GM23338 (cell line): ENCODE results near the gene UBL4A. TPM values are rescaled to one million over a fixed set of nuclear protein-coding genes. Genes with fewer than 3 reads are reported as not detected.

Experiments used
- ATAC-seq: fragments of 200-7000 bp; cut with Tn5 transposase; 3 replicates; pipeline ENCODE4 v1.9.1; 2020
- DNase-seq: peaks from one replicate; pipeline ENCODE4 v3.0.0-alpha.2; 2015; ENCODE audit warnings: low spot score
- H2AFZ ChIP-seq: fragments of 200-600 bp; sonication (generic); 2 replicates; pipeline ENCODE4 v1.8.0; 2016; ENCODE audit warnings: antibody characterized with exemption, mild to moderate bottlenecking, moderate library complexity
- H3F3A ChIP-seq: fragments of 200-600 bp; sonication (generic); replicated peaks from 2 replicates; pipeline ENCODE4 v1.8.0; 2017; ENCODE audit warnings: antibody characterized with exemption, mixed run types, low read depth
- H3K27ac ChIP-seq: fragments of 200-600 bp; sonication (generic); 2 replicates; pipeline ENCODE4 v1.6.1; 2016; ENCODE audit warnings: low read depth
- H3K27me3 ChIP-seq: fragments of 200-600 bp; sonication (generic); 2 replicates; pipeline ENCODE4 v1.8.0; 2016; ENCODE audit warnings: mild to moderate bottlenecking, mixed run types, moderate library complexity; ENCODE audit not compliant: insufficient read depth
- H3K36me3 ChIP-seq: fragments of 200-600 bp; sonication (generic); 2 replicates; pipeline ENCODE4 v1.8.0; 2016; ENCODE audit warnings: mild to moderate bottlenecking; ENCODE audit not compliant: insufficient read depth
- H3K4me1 ChIP-seq: fragments of 200-600 bp; sonication (generic); 2 replicates; pipeline ENCODE4 v1.8.0; 2016; ENCODE audit warnings: mild to moderate bottlenecking, moderate library complexity; ENCODE audit not compliant: insufficient read depth
- H3K4me2 ChIP-seq: fragments of 200-600 bp; sonication (generic); 2 replicates; pipeline ENCODE4 v1.7.1; 2017; ENCODE audit warnings: mixed run types
- H3K4me3 ChIP-seq: fragments of 200-600 bp; sonication (generic); 2 replicates; pipeline ENCODE4 v1.6.1; 2016; ENCODE audit warnings: mixed run types
- H3K79me2 ChIP-seq: fragments of 200-600 bp; sonication (generic); replicated peaks from 2 replicates; pipeline ENCODE4 v1.8.0; 2017; ENCODE audit warnings: mild to moderate bottlenecking; ENCODE audit not compliant: insufficient read depth
- H3K9me2 ChIP-seq: fragments of 200-600 bp; sonication (generic); 2 replicates; pipeline ENCODE4 v1.8.0; 2017; ENCODE audit not compliant: insufficient read depth
- H4K20me1 ChIP-seq: fragments of 200-600 bp; sonication (generic); replicated peaks from 2 replicates; pipeline ENCODE4 v1.8.0; 2017; ENCODE audit warnings: mild to moderate bottlenecking; ENCODE audit not compliant: insufficient read depth
- H3K27ac Mint-ChIP-seq: 2 replicates; pipeline ENCODE4 v1.8.0; 2020; ENCODE audit warnings: inconsistent platforms, mild to moderate bottlenecking, moderate library complexity, mixed read lengths
- H3K27me3 Mint-ChIP-seq: 3 replicates; pipeline ENCODE4 v1.8.0; 2022; ENCODE audit warnings: low read depth, mild to moderate bottlenecking, moderate library complexity, mixed read lengths, inconsistent platforms; ENCODE audit not compliant: insufficient read depth, poor library complexity
- H3K36me3 Mint-ChIP-seq: 3 replicates; pipeline ENCODE4 v1.8.0; 2021; ENCODE audit warnings: low read depth, mild to moderate bottlenecking, inconsistent platforms, moderate library complexity, mixed read lengths
- H3K4me1 Mint-ChIP-seq: 3 replicates; pipeline ENCODE4 v1.8.0; 2020; ENCODE audit warnings: mild to moderate bottlenecking, inconsistent platforms, mixed read lengths
- H3K4me3 Mint-ChIP-seq: 3 replicates; pipeline ENCODE4 v1.8.0; 2021; ENCODE audit warnings: moderate library complexity, mild to moderate bottlenecking, inconsistent platforms, mixed read lengths
- H3K9me3 Mint-ChIP-seq: 3 replicates; pipeline ENCODE4 v1.8.0; 2020; ENCODE audit warnings: moderate library complexity, mild to moderate bottlenecking, inconsistent platforms, mixed read lengths
- CREB1 ChIP-seq: fragments of 250-450 bp; sonication (Bioruptor Pico); IDR thresholded peaks from 2 replicates; pipeline ENCODE4 v1.5.0; 2020; ENCODE audit warnings: low read depth, mild to moderate bottlenecking, moderate library complexity
- CTCF ChIP-seq, 2 experiments: fragments of 200-600 bp in 1 of 2; sonication (generic) in 1 of 2; conservative IDR thresholded peaks; 2 replicates each; pipeline versions ENCODE4 v1.5.1 to v1.6.1; 2016 to 2017; ENCODE audit warnings: antibody characterized with exemption in 2 of 2, low read depth in 2 of 2, mild to moderate bottlenecking in 2 of 2, moderate library complexity in 1 of 2
- ETS1 ChIP-seq: IDR thresholded peaks from 2 replicates; pipeline ENCODE4 v1.6.1; 2016; ENCODE audit warnings: antibody characterized with exemption
- EZH2 ChIP-seq: fragments of 200-600 bp; sonication (generic); IDR thresholded peaks from one replicate; pipeline ENCODE4 v1.8.0; 2017; ENCODE audit warnings: antibody characterized with exemption, mild to moderate bottlenecking, low read depth; ENCODE audit not compliant: unreplicated experiment
- EZH2phosphoT487 ChIP-seq: fragments of 200-600 bp; sonication (generic); IDR thresholded peaks from one replicate; pipeline ENCODE4 v1.8.1; 2018; ENCODE audit warnings: antibody characterized with exemption; ENCODE audit not compliant: unreplicated experiment
- JUNB ChIP-seq: IDR thresholded peaks from one replicate; pipeline ENCODE4 v1.6.1; 2016; ENCODE audit warnings: antibody characterized with exemption; ENCODE audit not compliant: unreplicated experiment
- NANOG ChIP-seq: IDR thresholded peaks from 2 replicates; pipeline ENCODE4 v1.6.1; 2016; ENCODE audit warnings: antibody characterized with exemption, borderline replicate concordance
- POLR2AphosphoS5 ChIP-seq: IDR thresholded peaks from 2 replicates; pipeline ENCODE4 v1.6.1; 2016; ENCODE audit warnings: antibody characterized with exemption, low read depth
- REST ChIP-seq: IDR thresholded peaks from one replicate; pipeline ENCODE4 v1.6.1; 2018; ENCODE audit warnings: antibody characterized with exemption; ENCODE audit not compliant: unreplicated experiment
- STAT1 ChIP-seq: IDR thresholded peaks from one replicate; pipeline ENCODE4 v1.6.1; 2016; ENCODE audit warnings: antibody characterized with exemption; ENCODE audit not compliant: unreplicated experiment
- ZNF114 ChIP-seq: fragments of 250-450 bp; sonication (Bioruptor Pico); IDR thresholded peaks from 2 replicates; pipeline ENCODE4 v1.5.0; 2020; ENCODE audit warnings: mild to moderate bottlenecking, moderate library complexity
- ZNF331 ChIP-seq: fragments of 250-450 bp; sonication (Bioruptor Pico); IDR thresholded peaks from 2 replicates; pipeline ENCODE4 v1.5.0; 2020; ENCODE audit warnings: low read depth, mild to moderate bottlenecking, moderate library complexity
- ZNF462 ChIP-seq: fragments of 250-450 bp; sonication (Bioruptor Pico); IDR thresholded peaks from 2 replicates; pipeline ENCODE4 v1.5.0; 2020; ENCODE audit warnings: mild to moderate bottlenecking, moderate library complexity
- polyA plus RNA-seq: library from polyadenylated mRNA; unstranded; fragments of >200 nt; fragmentation: Nextera tagmentation; extraction: Ambion mirVana; gene quantifications from 2 replicates; pipeline ENCODE4 v1.2.1, GENCODE V29; 2016
- total RNA-seq: library from RNA; depleted of rRNA; stranded (reverse); fragments of >200 nt; shearing (Covaris generic); gene quantifications from 2 replicates; pipeline ENCODE4 v1.2.3, GENCODE V29; 2014

UBL4A gene
- total and polyA plus RNA-seq, 2 experiments from 2014 or later, result 15.6 to 43.7 TPM

GRCh38 chrX:154507673-154508383 is 21.4 kb upstream of the UBL4A start:
- no peaks in the 10 kb centered on the region for H3K79me2 ChIP-seq
- H3K9me2 ChIP-seq, result no peaks in the 10 kb centered on the region
- Mint-ChIP-seq H3K36me3 (peaks cover 13% of the 10 kb centered on the region; the same call in 2 of the 3 replicates), H3K4me3 (no peak overlapping the region), H3K27me3 (no peaks in the 10 kb centered on the region), H3K27ac (no peak overlapping the region), H3K4me1 (no peaks in the 10 kb centered on the region), H3K9me3 (no peaks in the 10 kb centered on the region)
- no peak overlapping the region for H3K4me2 ChIP-seq
- H3F3A ChIP-seq, result no peaks in the 10 kb centered on the region
- TF ChIP-seq ZNF331 (CRISPR knock-in tag) (no peak), REST (no peak), EZH2phosphoT487 (no peak), EZH2 (no peak), CREB1 (CRISPR knock-in tag) (no peak), STAT1 (no peak), CTCF (conservative IDR thresholded peaks at IDR 0.05; ENCODE audit: low read depth in 2 of 2) (no peak), ETS1 (no peak), JUNB (no peak), POLR2AphosphoS5 (no peak), ZNF114 (CRISPR knock-in tag) (no peak), ZNF462 (CRISPR knock-in tag) (no peak), NANOG (no peak)
- H3K27me3 ChIP-seq, result no peaks in the 10 kb centered on the region
- no peak overlapping the region for H2AFZ ChIP-seq
- no peak overlapping the region for H3K27ac ChIP-seq
- no peaks in the 10 kb centered on the region for H4K20me1 ChIP-seq
- DNase-seq (no peak), ATAC-seq (no peak)
- H3K4me1 ChIP-seq, result no peaks in the 10 kb centered on the region
- H3K36me3 ChIP-seq, result no peaks in the 10 kb centered on the region
- no peak overlapping the region for H3K4me3 ChIP-seq
